GM18508 (cell line): ENCODE measurements around the gene SETMAR.
"Not testable (repeated sequence)": the region's sequence is repeated elsewhere in the genome, so short reads cannot be mapped to it uniquely, and the experiment has no call there.

Source experiments
- ATAC-seq: cut with Tn5 transposase; IDR thresholded peaks from one replicate; pipeline ENCODE4 v1.9.1; 2021; ENCODE audit warnings: moderate number of reproducible peaks; ENCODE audit not compliant: insufficient read depth, unreplicated experiment

SETMAR gene

GRCh38 chr3:4311496-4311895, 8.3 kb downstream of the SETMAR start:
- ATAC-seq, result no peak

- ATAC-seq, result no peak
Measured at GRCh38 chr3:4313606-4314293, 10.6 kb downstream of the SETMAR start.

- ATAC-seq, result no peak
Measured at GRCh38 chr3:4314688-4315087, 11.5 kb downstream of the SETMAR start.

- no peak for ATAC-seq
Measured at GRCh38 chr3:4320096-4320911, 17.1 kb downstream of the SETMAR start.

- ATAC-seq, result no peak
Measured at GRCh38 chr3:4321732-4322131, 18.6 kb downstream of the SETMAR start.

GRCh38 chr3:4322635-4323034, 19.5 kb downstream of the SETMAR start:
- no peak for ATAC-seq

GRCh38 chr3:4323246-4324027, 20.3 kb downstream of the SETMAR start:
- no peak for ATAC-seq

- ATAC-seq, result no peak
Measured at GRCh38 chr3:4326868-4327267, 23.7 kb downstream of the SETMAR start.

GRCh38 chr3:4329806-4330205, 26.6 kb downstream of the SETMAR start:
- ATAC-seq, result not testable (repeated sequence)

GRCh38 chr3:4332111-4332510, 28.9 kb downstream of the SETMAR start:
- ATAC-seq, result no peak

GRCh38 chr3:4332574-4332973, 29.4 kb downstream of the SETMAR start:
- ATAC-seq, result no peak

GRCh38 chr3:4332991-4333390, 29.8 kb downstream of the SETMAR start:
- ATAC-seq, result no peak

- ATAC-seq, result no peak
Measured at GRCh38 chr3:4334548-4334947, 31.4 kb downstream of the SETMAR start.

- no peak for ATAC-seq
Measured at GRCh38 chr3:4335840-4336562, 32.8 kb downstream of the SETMAR start.

GRCh38 chr3:4336850-4337546, 33.8 kb downstream of the SETMAR start:
- ATAC-seq, result no peak

- ATAC-seq, result no peak
Measured at GRCh38 chr3:4338751-4339150, 35.6 kb downstream of the SETMAR start.

- ATAC-seq, result no peak
Measured at GRCh38 chr3:4340077-4340410, 36.9 kb downstream of the SETMAR start.

GRCh38 chr3:4340411-4341335, 37.5 kb downstream of the SETMAR start:
- ATAC-seq, result no peak

GRCh38 chr3:4341336-4341675, 38.1 kb downstream of the SETMAR start:
- ATAC-seq, result no peak
